GM19351 (cell line): ENCODE data around the gene ACTA1.
"Not testable (repeated sequence)": the region's sequence is repeated elsewhere in the genome, so short reads cannot be mapped to it uniquely, and the experiment has no call there.

Source experiments
- ATAC-seq: cut with Tn5 transposase; IDR thresholded peaks from one replicate; pipeline ENCODE4 v1.9.1; 2021; ENCODE audit warnings: mild to moderate bottlenecking, moderate library complexity; ENCODE audit not compliant: unreplicated experiment

Gene ACTA1

GRCh38 chr1:229434005-229434640, at the start of gene ACTA1:
Gene ACTA1 (minus strand): TSS chr1:229434094. CDS start chr1:229433115, 979 bp downstream.
- ATAC-seq, result no peak

DNA sequence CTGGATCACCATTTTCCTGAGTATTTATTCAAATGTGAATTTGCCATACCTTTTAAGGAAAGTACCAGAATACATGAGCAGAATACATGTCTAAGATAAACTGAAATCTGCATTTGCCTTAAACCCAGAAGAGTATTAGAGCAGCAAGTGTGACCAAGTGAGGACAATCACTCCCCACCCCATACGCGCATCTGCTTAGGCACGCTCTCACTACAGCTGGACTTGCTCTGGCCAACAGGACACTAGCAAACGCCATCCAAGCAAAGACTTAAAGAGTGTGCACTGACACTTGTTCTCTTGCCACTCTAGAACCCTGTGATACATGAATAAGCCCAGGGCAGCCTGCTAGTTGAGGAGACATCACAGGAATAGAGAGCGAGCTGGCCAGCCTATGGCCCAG, 48.6 kb upstream of the ACTA1 start:
- ATAC-seq, result no peak

GRCh38 chr1:229480495-229480894, 46.6 kb upstream of the ACTA1 start:
- no peak for ATAC-seq

- peak; percentile 67 for ATAC-seq
Measured at GRCh38 chr1:229479660-229480399, 45.9 kb upstream of the ACTA1 start.

DNA sequence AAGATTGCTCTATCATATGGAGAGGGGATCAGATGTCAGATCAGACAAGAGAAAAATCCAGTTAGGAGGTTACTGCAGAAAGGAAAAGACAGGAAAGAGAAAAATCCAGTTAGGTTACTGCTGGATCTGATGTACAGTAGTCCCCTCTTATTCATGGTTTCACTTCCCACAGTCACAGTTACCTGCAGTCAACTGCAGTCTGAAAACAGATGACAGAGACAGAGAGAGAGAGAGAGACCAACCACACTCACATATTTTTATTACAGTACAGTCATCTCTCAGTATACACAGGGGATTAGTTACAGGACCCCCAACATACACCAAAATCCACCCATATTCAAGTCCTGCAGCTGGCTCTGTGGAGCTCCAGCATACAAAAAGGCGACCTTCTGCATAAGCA, 45.0 kb upstream of the ACTA1 start:
- peak; percentile 80 for ATAC-seq

DNA sequence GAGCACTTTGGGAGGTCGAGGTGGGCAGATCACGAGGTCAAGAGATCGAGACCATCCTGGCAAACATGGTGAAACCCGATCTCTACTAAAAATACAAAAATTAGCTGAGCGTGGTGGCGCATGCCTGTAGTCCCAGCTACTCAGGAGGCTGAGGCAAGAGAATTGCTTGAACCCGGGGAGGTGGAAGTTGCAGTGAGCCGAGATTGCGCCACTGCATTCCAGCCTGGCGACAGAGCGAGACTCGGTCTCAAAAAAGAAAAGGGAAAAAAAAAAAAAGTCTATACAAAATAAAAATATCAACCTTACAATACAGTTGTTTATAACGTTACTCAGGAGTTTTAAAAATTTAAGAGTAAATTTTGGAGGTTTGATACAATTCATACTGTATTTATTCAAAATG, 42.0 kb upstream of the ACTA1 start:
- not testable (repeated sequence) for ATAC-seq

- no peak for ATAC-seq
Measured at GRCh38 chr1:229474509-229474908, 40.6 kb upstream of the ACTA1 start.

- ATAC-seq, result no peak
Measured at GRCh38 chr1:229471175-229471574, 37.3 kb upstream of the ACTA1 start.

DNA sequence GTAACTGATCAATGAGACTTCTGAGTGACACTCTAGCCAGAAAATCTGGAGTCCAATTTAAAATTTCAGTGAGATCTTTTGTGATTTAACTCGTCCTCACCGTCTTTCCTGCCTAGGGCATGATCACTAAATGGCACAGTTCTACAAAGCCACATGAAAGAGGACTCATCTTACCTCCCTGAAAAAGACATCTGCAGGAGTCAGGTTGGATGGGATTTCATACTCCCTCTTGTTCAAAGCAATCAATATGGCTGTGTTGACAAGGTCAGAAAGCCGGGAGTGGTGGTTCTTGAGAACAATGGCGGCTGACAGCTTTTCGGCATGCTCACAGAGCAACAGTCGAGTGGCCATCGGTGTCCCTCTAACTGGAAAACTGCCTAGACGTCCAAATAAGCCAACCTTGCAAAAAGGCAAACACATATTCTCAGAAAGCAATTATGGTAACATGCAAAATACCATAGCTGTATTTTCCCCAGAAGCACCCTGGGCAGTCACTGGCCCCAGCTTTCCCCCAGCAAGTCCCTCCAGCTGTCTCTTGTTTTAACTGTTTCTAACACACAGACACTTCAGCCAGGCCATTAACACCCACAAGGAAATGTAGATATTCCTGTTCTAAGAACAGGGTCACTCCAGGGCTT, 36.6 kb upstream of the ACTA1 start:
- no peak for ATAC-seq

DNA sequence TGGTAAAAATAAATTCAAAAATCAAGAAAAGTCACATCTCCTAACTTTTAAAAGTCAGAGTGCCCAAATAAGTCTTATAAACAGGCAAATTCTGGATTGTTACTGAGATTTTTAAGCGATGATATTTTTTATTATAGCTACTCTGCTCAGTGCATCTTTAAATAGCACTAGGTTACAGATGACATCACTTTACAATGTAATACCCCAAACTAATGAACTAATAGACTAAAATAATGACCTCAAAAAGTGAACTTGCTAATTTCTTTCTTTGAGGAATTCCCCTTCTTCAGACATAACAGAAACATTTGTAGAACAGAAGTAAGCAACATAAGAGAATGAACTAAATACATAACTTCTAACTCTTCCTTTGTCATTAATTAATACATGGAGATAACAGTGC, 33.0 kb upstream of the ACTA1 start:
- ATAC-seq, result no peak

GRCh38 chr1:229464672-229465071, 30.8 kb upstream of the ACTA1 start:
- no peak for ATAC-seq

GRCh38 chr1:229461032-229461668, 27.3 kb upstream of the ACTA1 start:
- no peak for ATAC-seq

DNA sequence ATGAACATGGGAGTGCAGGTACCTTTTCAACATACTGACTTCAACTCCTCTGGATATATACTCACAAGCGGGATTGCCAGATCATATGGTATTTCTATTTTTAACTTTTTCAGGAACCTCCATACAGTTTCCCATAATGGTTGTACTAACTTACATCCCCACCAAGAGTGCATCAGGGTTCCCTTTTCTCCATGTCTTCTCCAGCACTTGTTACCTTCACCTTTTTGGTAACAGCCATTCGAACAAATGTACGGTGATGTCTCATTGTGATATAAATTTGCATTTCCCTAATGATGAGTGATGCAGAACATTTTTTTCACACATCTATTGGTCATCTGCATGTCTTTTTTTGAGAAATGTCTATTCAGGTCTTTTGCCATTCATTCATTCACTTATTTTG, 25.9 kb upstream of the ACTA1 start:
- ATAC-seq, result no peak

DNA sequence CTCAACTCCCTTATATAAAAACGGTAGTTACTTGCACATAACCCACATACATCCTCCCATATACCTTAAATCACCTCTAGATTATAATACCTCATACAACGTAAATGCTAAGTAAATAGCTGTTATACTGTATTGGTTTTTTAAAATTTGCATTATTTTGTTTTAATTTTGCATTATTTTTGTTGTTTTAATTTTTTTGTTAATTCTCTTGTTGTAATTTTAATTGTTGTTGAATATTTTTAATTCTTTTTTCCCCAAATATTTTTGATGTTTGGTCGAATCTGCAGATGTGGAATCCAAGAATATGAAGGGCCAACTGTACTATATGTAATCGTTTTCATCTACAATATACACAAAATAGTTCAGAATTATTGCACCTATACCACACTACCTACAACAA, 23.5 kb upstream of the ACTA1 start:
- no peak for ATAC-seq

DNA sequence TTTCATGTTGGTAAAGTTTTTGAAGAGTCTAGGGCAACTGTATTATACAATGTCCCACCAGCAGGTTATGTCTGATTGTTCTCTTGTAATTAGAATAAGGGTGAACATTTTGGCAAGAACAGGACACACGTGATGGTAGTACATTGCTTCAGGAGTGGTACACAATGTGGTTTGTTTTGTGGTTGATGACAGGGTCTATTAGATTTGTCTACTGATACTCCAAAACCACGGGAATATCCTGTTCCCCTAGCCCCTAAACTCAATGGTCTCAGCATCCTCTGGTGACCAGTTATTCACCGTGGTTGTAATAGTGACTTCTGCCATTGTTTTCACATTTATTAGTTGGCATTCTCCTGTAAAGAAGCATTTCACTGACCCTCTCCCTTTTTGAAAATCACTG, 22.1 kb upstream of the ACTA1 start:
- no peak for ATAC-seq

DNA sequence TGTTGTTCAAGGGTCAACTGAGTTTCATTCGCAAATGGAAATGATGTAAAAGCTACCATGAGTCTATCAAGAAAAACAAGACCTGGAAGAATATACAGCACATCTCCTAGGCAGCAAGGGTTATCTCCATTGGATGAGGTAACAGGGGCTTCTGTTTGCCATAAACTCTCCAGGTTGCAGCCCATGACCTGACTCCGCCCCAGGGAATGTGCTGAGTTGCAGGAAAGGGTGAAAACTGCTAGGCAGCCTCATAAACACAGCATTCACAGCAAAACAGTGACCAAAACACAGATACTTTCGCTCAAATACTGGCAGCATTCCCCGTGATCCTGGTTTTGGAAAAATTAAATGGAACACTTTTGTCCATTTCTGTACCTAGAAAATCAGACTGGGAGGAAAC, 20.2 kb upstream of the ACTA1 start:
- no peak for ATAC-seq

DNA sequence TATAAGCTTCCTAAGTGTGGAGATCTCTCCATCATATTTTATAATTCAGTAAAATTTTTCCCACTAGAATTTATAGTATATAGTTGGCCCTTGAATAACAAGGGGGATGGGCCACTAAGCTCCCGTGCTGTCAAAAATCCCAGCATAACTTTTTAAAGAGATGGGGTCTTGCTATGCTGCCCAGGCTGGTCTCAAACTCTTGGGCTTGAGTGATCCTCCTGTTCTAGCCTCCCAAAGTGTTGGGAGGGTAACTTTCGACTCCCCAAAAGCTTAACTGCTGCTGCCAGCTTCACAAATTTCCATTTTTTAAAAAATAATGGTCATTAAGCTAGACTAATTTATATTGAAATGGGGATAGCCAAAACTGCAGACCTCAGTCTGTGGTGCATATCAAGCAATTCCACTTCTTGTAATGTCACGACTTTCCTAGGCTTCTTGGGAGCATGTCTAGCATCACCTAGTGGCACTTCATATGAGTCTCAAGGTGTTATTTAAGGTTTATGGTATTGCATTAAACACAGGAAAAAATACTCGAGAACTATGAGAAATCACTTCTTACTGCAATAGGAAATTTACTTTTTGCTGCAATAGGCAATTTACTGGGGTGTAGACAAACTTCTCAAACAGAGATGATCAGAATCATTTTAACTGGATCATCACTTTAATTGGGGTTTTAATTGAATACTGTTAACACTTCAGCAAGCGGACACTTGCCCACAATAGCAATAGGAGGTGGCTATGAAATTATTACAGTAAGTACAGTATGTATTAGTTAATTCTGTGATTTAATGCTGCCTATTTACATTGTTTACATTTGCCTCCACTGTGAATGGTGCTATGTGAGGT, 19.3 kb upstream of the ACTA1 start:
- ATAC-seq, result no peak

DNA sequence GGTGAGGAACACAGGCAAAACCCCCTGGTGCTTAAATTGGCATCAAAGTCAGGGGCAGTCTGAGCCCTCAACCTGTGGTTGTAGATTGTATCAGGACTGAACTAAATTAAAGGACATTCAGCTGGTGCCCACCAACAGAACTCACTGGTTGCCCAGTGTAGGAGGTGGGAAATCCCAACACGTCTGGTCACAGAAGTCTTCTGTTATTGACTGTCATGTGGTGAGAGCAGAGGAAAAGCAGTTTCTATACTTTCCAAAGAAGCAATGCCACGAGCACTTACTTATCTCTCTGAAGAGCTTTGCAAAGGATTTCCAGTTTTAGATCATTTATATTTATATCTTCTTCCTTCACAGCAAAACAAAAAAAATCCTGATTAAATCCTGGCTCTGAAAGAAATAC, 15.0 kb upstream of the ACTA1 start:
- ATAC-seq, result no peak

- no peak for ATAC-seq
Measured at GRCh38 chr1:229448354-229448753, 14.5 kb upstream of the ACTA1 start.

DNA sequence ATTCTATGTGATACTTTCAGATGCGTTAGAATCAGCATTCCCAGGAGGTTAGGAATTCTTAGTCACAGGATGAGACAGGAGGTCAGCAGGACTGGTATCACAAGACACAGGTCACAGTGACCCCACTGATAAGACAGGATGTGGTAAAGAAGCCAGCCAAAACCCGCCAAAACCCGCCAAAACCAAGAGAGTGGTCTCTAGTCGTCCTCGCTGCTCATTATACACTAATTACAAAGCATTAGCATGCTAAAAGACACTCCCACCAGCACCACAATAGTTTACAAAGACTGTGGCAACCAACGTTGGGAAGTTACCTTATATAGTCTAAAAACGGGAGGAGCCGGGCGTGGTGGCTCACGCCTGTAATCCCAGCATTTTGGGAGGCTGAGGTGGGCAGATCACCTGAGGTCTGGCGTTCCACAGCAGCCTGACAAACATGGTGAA, 13.9 kb upstream of the ACTA1 start:
- ATAC-seq, result no peak

DNA sequence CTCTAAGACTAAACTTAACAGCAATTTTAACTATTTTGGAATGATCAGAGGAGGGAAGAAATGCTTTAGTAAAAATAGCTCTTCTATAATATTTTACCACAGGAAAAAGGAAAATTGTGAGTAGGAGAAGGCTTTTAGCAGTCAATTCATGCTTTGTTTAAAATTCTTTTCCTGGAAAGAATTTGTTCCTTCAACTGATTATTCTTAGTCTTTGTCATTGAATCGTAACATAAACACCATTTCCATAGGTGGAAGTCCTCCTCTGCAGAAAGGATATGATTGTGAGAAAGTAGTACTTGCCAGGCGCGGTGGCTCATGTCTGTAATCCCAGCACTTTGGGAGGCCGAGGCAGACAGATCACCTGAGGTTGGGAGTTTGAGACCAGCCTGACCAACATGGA, 11.9 kb upstream of the ACTA1 start:
- ATAC-seq, result no peak
